HG03045 (cell line): ENCODE results near the gene C1orf116.

Source experiments
- ATAC-seq: cut with Tn5 transposase; IDR thresholded peaks from one replicate; pipeline ENCODE4 v1.9.1; 2021; ENCODE audit warnings: mild to moderate bottlenecking, moderate library complexity; ENCODE audit not compliant: unreplicated experiment

C1orf116 gene

DNA sequence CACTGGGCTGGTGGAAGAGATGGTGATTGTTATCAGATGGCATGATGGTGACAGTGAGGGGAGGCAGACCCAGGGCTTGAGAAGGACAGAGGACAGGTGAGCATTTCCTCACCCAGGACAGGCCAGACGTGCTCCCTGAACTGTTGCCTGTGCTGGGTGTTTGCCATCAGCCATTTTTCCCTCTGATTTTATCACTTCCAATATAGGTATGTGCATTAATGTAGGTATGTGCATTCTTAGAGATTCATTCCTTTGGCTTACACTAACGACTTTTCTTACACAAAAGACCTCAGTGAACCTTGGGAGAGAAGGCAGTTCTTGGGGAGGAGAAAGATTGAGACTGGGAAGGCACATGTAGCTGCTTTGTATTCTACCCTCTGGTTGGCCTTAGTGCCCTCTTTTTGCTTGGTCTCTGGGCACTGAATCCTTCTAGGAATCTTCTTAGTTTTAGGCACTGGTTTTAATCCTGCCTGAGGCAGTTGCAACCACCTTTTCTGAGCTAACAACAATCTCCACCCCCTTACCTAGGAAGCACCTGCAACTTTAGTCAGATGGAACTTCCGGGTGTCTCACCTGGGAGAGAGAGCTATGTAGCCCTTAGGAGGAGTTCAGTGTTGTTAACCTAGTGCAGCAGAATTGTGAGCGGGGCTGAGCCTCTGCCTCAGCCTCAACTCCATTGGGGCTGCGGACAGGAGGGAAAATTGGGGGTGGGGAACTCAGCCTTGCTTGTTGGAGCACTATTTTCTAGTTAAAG is 30.9 kb downstream of the C1orf116 start:
- no peak for ATAC-seq

GRCh38 chr1:207000651-207001291 is 31.8 kb downstream of the C1orf116 start:
- no peak for ATAC-seq

- no peak for ATAC-seq
Measured at GRCh38 chr1:206998816-206999215, 33.7 kb downstream of the C1orf116 start.

DNA sequence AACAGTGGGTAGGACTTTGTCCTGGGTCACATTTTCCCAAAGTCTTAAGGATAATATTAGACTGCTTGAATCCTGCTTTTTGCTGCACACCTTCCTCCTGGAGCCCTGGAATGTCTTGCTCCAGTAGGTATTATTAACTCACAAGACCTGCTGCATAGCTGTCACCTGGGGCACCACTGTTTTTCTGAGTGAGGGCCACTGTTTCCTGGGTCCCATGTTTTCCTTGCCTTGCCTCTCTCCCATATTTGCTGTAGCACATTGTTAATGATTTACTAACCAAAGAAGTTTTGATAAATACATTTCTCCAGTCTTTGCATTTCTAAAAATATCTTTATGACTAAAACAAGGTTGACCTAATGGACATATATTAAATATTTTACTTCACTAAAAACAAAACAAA is 39.8 kb downstream of the C1orf116 start:
- no peak for ATAC-seq

DNA sequence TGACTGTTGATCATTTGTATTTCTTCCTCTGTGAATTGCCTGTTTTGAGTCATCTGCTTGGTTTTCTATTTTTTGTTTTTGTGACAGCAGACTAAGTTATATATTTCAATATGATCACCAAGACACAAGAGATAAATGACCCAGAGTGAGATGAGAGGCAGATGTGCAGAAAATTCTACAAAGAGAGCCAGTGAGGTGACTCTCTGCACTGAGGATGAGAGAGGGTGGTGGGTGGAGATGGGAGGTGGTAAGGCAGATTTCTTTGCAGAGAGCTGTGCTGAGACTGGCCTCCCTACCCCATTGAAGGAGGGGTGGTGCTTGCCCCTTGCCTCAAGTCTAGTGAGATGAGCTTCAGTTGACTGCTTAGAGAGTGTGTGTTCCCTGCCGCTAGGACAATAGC is 44.7 kb downstream of the C1orf116 start:
- ATAC-seq, result no peak

DNA sequence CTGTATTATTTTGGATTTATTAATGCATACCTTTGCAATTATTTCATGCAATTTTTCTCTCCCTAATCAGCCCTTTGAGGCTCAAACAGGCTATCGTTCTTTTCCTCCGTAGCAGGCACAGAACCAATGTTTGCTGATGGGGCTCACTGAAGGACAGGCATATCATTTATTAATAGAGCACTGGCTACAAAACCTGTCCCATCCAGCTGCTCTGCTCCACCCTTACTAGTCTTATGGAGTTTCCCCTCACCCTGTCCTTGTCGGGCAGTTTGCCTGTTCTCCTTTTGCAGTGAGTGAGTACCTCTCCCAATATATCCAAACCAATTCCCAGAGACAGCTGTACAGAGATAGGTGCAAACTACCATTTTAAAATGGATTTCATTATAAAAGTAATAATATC is 45.7 kb downstream of the C1orf116 start:
- no peak for ATAC-seq

DNA sequence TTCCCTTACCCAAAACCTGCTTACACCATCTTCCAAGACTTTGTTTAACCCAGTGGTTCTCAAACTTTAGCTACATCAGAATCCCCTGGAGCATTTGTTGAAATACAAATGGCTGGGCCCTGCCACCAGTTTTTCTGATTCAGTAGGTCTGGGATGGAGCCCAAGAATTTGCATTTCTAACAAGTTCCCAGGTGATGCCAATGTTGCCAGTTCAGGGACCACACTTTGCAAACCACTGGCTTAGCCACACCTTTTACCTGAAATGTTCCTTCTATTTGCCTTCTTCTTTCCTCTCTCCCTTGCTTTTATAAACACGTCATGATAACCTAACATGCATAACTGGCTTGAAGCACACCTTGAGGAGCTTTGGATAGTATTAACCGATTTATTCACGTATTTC is 46.2 kb downstream of the C1orf116 start:
- no peak for ATAC-seq

GRCh38 chr1:206985162-206985749 is 47.3 kb downstream of the C1orf116 start:
- no peak for ATAC-seq

DNA sequence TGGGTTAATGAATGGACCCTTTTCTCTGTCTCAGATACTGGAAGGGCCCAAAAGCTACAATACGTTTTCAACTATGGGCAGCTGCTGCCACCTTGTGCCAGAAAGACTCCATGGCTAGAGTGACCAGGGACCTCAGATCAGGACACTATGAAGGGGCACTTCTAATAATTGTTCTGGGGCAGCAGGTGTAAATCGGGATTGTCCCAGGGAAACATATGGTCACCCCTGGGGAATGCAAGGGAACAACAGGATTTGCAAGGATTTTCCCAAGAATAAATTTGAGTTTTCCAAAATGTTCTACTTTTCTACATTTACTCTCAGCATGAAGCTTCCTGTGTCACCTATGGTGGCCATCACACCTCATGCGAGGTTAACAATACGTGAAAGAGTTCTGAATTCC is 50.3 kb downstream of the C1orf116 start:
- ATAC-seq, result no peak

DNA sequence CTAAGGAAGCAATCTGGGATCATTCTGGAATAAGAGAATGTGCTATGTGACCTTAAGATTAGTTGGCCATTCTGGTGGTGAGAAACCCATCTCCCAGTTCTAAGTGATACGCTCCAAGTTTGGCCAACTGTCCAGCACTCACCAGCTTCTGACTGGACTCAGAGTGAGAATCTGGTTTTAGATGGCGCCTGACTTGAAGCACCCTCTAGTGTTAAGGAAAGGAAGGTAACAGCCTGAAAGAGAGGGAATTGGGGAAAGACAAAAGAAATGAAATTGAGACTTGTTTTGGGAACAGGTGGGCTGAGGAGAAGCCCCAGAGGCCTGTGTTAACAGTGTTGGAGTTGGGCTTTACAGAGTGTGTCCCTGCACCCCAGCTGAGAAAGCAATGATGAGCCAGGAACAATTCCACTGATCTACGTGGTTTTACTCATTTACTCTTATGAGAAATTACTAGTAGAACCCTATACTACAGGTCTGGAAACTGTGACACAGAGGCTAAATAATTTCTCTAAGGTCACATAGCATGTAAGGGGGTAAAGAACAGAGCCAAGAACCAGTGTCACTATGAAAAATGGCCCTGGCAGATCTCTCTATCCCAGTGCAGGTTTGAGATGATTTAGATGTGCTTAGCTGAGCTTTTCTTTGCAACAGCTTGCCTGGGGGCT is 53.0 kb downstream of the C1orf116 start:
- no peak for ATAC-seq

- no peak for ATAC-seq
Measured at GRCh38 chr1:206978259-206978658, 54.3 kb downstream of the C1orf116 start.

- ATAC-seq, result no peak
Measured at GRCh38 chr1:206975306-206975705, 57.2 kb downstream of the C1orf116 start.

DNA sequence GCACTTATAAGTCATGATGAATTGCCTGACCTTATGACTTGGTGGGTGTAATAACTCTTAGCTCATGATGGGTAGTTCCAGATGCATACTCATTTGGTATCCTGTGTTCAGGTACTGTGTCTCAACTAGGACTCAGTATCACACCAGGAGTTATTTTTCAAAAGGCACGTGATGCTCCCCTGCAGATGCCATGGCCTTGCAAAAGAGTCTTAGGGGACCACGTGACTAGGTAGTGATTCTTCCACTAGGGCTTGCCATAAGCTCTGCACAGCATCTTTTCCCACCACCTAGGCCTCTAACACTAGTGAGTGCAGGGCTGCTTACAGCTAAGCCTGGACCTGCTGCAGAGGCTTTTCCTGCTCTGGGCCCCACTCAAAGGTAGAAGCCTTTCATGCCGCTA is 58.4 kb downstream of the C1orf116 start:
- no peak for ATAC-seq

GRCh38 chr1:206972728-206973127 is 59.8 kb downstream of the C1orf116 start:
- ATAC-seq, result no peak

- peak; percentile 60 for ATAC-seq
Measured at GRCh38 chr1:206971029-206971655, 61.4 kb downstream of the C1orf116 start.

GRCh38 chr1:206970446-206970845 is 62.1 kb downstream of the C1orf116 start, which contains the start of gene FCAMR:
Gene FCAMR, minus strand, starts transcription at chr1:206970460. Its CDS starts 335 bp downstream, at chr1:206970125.
- ATAC-seq, result no peak

- no peak for ATAC-seq
Measured at GRCh38 chr1:206969090-206969489, 63.5 kb downstream of the C1orf116 start.
